Panc1 (cell line): Measurements from ENCODE around the gene AANAT. TPM values are rescaled to one million over a fixed set of nuclear protein-coding genes. Genes with fewer than 3 reads are reported as not detected.

ENCODE experiments used
- ATAC-seq: fragments of 200-7000 bp; cut with Tn5 transposase; 2 replicates; pipeline ENCODE4 v1.9.1; 2020; ENCODE audit warnings: mild to moderate bottlenecking, moderate library complexity
- BruUV-seq: library from RNA; stranded (reverse); fragments of 400-500 nt; replicated peaks from 2 replicates; lab custom pipeline; 2021; lab: Mats Ljungman, UMichigan
- CTCF ChIA-PET: fragments of 300-600 bp; sonication (Branson Sonifier 250); formaldehyde crosslinking; loops from one replicate; lab custom pipeline; 2022; ENCODE audit warnings: antibody characterized with exemption; lab: Charles Lee
- POLR2A ChIA-PET: fragments of 300-600 bp; sonication (Branson Sonifier 250); formaldehyde crosslinking; loops from one replicate; lab custom pipeline; 2022; ENCODE audit warnings: antibody characterized with exemption; lab: Charles Lee
- DNase-seq: peaks from one replicate; pipeline ENCODE4 v3.0.0-alpha.2; 2010; ENCODE audit warnings: low read depth, low spot score
- H3K27ac ChIP-seq: 2 replicates; pipeline ENCODE4 v1.5.1; 2011; ENCODE audit warnings: mild to moderate bottlenecking, low read length, inconsistent platforms
- H3K27me3 ChIP-seq: fragments of 200-500 bp; sonication (Bioruptor generic); 2 replicates; pipeline ENCODE4 v1.6.0; 2014; ENCODE audit warnings: low read length, inconsistent platforms; ENCODE audit not compliant: control insufficient read depth, insufficient read depth
- H3K36me3 ChIP-seq: fragments of 200-500 bp; sonication (Bioruptor generic); 2 replicates; pipeline ENCODE4 v1.5.1; 2014; ENCODE audit warnings: inconsistent platforms, mild to moderate bottlenecking, low read length, moderate library complexity; ENCODE audit not compliant: control insufficient read depth, insufficient read depth
- H3K4me1 ChIP-seq: 2 replicates; pipeline ENCODE4 v1.5.1; 2011; ENCODE audit warnings: inconsistent platforms, mild to moderate bottlenecking, low read length, moderate library complexity; ENCODE audit not compliant: control insufficient read depth, insufficient read depth
- H3K4me3 ChIP-seq, 2 experiments: 2 replicates each; pipeline ENCODE4 v1.5.1; 2011 to 2012; ENCODE audit warnings: low read depth in 2 of 2, low read length in 2 of 2, mild to moderate bottlenecking in 2 of 2, inconsistent platforms in 1 of 2, moderate library complexity in 1 of 2
- H3K9me3 ChIP-seq: fragments of 200-500 bp; sonication (Bioruptor generic); 2 replicates; pipeline ENCODE4 v1.5.1; 2014; ENCODE audit warnings: low read depth, mild to moderate bottlenecking, inconsistent platforms, low read length, moderate library complexity; ENCODE audit not compliant: control insufficient read depth, insufficient read depth
- POLR2AphosphoS5 ChIP-seq: IDR thresholded peaks from 2 replicates; pipeline ENCODE4 v1.6.1; 2012; ENCODE audit warnings: mild to moderate bottlenecking, low read depth, low read length, moderate library complexity
- SIN3A ChIP-seq: IDR thresholded peaks from 2 replicates; pipeline ENCODE4 v1.6.1; 2012; ENCODE audit warnings: low read depth, mild to moderate bottlenecking, low read length, moderate library complexity, borderline replicate concordance; ENCODE audit not compliant: insufficient read depth
- TCF7L2 ChIP-seq: IDR thresholded peaks from 2 replicates; pipeline ENCODE4 v1.6.1; 2011; ENCODE audit warnings: mild to moderate bottlenecking, low read depth, low read length, inconsistent platforms
- in situ Hi-C: cut with HindIII; loops from 2 replicates; pipeline ENCODE4 v1.10.0; 2016; ENCODE audit warnings: low sequenced_read_pairs, low pct_unique_long_range_greater_than_20kb
- intact Hi-C: fragments of 100-400 bp; cut with micrococcal nuclease; formaldehyde crosslinking; loops from one replicate; pipeline ENCODE4 v1.10.0; 2022; ENCODE audit not compliant: unreplicated experiment
- total RNA-seq: library from RNA; stranded (reverse); gene quantifications from one replicate; pipeline ENCODE4 v1.2.1, GENCODE V29; 2021; ENCODE audit not compliant: unreplicated experiment
- TF ChIP-seq, protein P1 (sequence below): fragments of 450-650 bp; IDR thresholded peaks from 2 replicates; pipeline ENCODE4 v1.5.1; 2017; ENCODE audit warnings: mild to moderate bottlenecking
- TF ChIP-seq, protein P2 (sequence below), 2 experiments: IDR thresholded peaks; 2 replicates each; pipeline ENCODE4 v1.6.1; 2011 to 2012; ENCODE audit warnings: low read depth in 2 of 2, control low read depth in 1 of 2, low read length in 1 of 2, mild to moderate bottlenecking in 1 of 2, moderate library complexity in 1 of 2; ENCODE audit not compliant: insufficient read depth in 1 of 2

The AANAT gene
- total RNA-seq, 1 experiment from 2014 or later: not detected

DNA sequence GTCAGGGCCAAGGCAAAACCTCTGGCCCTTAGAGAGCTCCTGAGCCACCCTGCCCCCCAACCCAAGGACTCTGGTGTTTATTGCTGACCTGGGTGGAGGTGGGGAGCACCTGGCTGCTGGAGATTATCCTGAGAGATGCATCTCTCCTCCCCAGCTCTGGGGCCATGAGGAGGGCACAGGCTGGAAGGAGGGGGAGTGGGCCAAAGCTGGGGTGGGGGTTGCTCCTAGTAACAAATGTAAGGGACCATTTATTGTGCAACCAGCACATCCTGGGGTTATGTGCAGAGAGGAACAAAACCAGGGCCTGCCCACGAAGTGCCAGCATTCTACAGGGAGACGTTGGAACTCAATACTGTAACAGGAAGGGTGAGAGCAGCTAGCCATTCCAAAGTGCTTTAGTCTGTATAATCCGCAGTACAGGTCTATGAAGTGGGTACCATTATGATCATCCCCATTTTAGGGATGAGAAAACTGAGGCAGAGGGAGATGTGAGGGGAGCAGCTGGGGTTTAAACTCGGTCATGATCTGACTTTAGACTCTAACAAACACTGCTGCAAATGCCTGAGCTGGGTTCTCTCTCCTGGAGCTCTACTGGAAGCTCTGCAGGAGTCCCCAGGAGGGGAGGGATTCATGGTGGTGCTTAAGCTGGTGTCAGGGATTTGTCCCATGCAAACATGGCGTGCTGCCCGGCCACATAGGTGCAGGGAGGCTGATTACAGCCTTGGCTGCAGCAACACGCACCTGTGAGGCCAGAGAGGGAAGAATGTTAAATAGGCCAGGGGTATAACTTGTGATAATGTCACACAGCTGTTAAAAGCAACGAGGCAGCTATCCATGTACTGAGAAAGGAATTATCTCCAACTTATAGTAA lies 35.2 kb downstream of the AANAT start:
- intact Hi-C loops (no loop called here), in situ Hi-C loops (no loop called here)
- Histone ChIP-seq H3K27ac (peak overlapping the region; percentile 90; the same call in 1 of the 2 replicates), H3K27me3 (no peaks in the 10 kb centered on the region), H3K36me3 (peaks cover 7% of the 10 kb centered on the region; the same call in 1 of the 2 replicates), H3K9me3 (no peaks in the 10 kb centered on the region), H3K4me3 (no peak overlapping the region), H3K4me1 (peaks cover 35% of the 10 kb centered on the region)
- DNase-seq (no peak), ATAC-seq (no peak)
- POLR2A ChIA-PET: interaction anchor here (0.6 to 0.8 kb wide), 4 partner anchors 24 to 911 kb away, joined by 3 to 8 read pairs (median 3); no protein-coding TSS in a partner anchor
- TF ChIP-seq, protein P1, sequence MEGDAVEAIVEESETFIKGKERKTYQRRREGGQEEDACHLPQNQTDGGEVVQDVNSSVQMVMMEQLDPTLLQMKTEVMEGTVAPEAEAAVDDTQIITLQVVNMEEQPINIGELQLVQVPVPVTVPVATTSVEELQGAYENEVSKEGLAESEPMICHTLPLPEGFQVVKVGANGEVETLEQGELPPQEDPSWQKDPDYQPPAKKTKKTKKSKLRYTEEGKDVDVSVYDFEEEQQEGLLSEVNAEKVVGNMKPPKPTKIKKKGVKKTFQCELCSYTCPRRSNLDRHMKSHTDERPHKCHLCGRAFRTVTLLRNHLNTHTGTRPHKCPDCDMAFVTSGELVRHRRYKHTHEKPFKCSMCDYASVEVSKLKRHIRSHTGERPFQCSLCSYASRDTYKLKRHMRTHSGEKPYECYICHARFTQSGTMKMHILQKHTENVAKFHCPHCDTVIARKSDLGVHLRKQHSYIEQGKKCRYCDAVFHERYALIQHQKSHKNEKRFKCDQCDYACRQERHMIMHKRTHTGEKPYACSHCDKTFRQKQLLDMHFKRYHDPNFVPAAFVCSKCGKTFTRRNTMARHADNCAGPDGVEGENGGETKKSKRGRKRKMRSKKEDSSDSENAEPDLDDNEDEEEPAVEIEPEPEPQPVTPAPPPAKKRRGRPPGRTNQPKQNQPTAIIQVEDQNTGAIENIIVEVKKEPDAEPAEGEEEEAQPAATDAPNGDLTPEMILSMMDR: no peak
- TF ChIP-seq POLR2AphosphoS5 (no peak), SIN3A (no peak), TCF7L2 (no peak)
- TF ChIP-seq, protein P2, sequence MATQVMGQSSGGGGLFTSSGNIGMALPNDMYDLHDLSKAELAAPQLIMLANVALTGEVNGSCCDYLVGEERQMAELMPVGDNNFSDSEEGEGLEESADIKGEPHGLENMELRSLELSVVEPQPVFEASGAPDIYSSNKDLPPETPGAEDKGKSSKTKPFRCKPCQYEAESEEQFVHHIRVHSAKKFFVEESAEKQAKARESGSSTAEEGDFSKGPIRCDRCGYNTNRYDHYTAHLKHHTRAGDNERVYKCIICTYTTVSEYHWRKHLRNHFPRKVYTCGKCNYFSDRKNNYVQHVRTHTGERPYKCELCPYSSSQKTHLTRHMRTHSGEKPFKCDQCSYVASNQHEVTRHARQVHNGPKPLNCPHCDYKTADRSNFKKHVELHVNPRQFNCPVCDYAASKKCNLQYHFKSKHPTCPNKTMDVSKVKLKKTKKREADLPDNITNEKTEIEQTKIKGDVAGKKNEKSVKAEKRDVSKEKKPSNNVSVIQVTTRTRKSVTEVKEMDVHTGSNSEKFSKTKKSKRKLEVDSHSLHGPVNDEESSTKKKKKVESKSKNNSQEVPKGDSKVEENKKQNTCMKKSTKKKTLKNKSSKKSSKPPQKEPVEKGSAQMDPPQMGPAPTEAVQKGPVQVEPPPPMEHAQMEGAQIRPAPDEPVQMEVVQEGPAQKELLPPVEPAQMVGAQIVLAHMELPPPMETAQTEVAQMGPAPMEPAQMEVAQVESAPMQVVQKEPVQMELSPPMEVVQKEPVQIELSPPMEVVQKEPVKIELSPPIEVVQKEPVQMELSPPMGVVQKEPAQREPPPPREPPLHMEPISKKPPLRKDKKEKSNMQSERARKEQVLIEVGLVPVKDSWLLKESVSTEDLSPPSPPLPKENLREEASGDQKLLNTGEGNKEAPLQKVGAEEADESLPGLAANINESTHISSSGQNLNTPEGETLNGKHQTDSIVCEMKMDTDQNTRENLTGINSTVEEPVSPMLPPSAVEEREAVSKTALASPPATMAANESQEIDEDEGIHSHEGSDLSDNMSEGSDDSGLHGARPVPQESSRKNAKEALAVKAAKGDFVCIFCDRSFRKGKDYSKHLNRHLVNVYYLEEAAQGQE (IDR thresholded peaks at IDR 0.05; ENCODE audit: insufficient read depth in 1 of 2, low read depth in 2 of 2, low read length in 1 of 2): no peak
- CTCF ChIA-PET: interaction anchor here (0.6 to 1.4 kb wide), 5 partner anchors 24 to 1768 kb away, joined by 3 read pairs; partner anchors contain the start of gene AANAT
- no TSS peak for BruUV-seq

DNA sequence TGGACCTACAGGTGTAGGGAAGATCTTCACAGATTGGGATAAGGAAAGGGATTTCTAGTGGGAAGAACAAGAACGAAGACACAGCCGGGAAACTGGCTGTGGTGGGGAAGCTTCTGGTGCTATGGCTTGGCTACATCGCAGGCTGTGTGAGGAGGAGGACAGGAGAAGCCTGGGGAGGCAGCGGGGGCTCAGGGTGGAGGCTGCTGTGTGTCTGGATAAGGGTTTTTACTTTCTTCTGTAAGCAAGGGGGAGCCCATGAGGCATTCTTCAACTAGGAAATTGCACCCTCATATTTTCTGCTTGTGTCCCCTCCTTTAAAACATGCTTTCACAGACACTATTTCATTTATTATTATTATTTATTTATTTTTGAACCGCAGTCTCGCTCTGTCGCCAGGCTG lies 36.7 kb downstream of the AANAT start:
- ChIA-PET POLR2A (no interaction called here), CTCF (interaction anchor here (0.6 to 1.4 kb wide), 2 partner anchors 19 to 37 kb away, joined by 3 to 4 read pairs; partner anchors contain the start of gene AANAT)
- TF ChIP-seq, protein P2 (IDR thresholded peaks at IDR 0.05; ENCODE audit: insufficient read depth in 1 of 2, low read depth in 2 of 2, low read length in 1 of 2): no peak
- TF ChIP-seq TCF7L2 (no peak), SIN3A (no peak), POLR2AphosphoS5 (no peak)
- TF ChIP-seq, protein P1: no peak
- DNase-seq (no peak), ATAC-seq (no peak)
- Histone ChIP-seq H3K9me3 (no peaks in the 10 kb centered on the region), H3K36me3 (peaks cover 7% of the 10 kb centered on the region; the same call in 1 of the 2 replicates), H3K27ac (no peak overlapping the region), H3K27me3 (no peaks in the 10 kb centered on the region), H3K4me1 (peaks cover 19% of the 10 kb centered on the region), H3K4me3 (no peak overlapping the region)
- in situ Hi-C loops (no loop called here), intact Hi-C loops (no loop called here)
- BruUV-seq: no TSS peak
